Measurements from ENCODE around the gene ANGPTL8. TPM values are rescaled to one million over a fixed set of nuclear protein-coding genes. Genes with fewer than 3 reads are reported as not detected.

Gene ANGPTL8
- total and polyA plus RNA-seq, 9 of the 15 experiments (the other 6 are each of a cell fraction or from before 2014, with no cell fraction given), result not detected

DNA sequence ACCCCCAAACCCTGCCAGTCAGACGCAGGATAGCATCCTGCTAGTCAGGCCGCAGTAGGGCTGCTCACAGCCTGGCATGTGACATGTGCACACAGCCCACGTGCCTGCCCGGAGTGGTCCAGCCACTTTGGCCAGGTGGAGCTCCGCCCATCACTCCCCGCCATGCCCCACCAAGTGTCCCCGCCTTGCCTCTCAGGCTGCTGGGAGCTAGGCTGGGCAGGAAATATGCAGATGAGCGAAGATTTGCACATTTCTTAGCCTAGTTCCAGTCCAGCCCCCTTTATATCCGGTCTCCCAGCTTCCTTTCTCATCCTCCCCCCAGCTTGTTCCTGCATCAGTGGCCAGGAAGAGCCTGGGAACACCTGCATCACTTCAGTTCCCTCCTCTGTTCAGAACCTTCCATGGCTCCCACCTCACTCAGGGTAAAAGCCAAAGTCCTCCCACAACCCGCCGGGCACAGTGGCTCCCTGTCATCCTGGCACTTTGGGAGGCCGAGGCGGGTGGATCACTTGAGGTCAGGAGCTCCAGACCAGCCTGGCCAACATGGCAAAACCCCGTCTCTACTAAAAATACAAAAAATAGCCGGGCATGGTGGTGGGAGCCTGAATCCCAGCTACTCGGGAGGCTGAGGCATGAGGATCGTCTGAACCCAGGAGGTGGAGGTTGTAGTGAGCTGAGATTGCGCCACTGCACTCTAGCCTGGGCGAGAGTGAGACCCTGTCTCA lies 25.2 kb downstream of the ANGPTL8 start (continued):
- TF ChIP-seq CHD7 (IDR thresholded peaks at IDR 0.05; ENCODE audit: low read depth, low read length) (no peak), ZBTB17 (CRISPR knock-in tag; IDR thresholded peaks at IDR 0.05) (no peak), BRD4 (IDR thresholded peaks at IDR 0.05) (no peak), HMG20B (CRISPR knock-in tag; IDR thresholded peaks at IDR 0.05) (no peak)
- TF ChIP-seq, protein P1, sequence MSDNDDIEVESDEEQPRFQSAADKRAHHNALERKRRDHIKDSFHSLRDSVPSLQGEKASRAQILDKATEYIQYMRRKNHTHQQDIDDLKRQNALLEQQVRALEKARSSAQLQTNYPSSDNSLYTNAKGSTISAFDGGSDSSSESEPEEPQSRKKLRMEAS (CRISPR knock-in tag; IDR thresholded peaks at IDR 0.05), result peak; percentile 30; the same call in 1 of the 2 replicates

Measured in K562 (cell line).